Panc1 (cell line): ENCODE data around the gene CHRNA1.

ENCODE experiments used
- POLR2AphosphoS5 ChIP-seq: IDR thresholded peaks from 2 replicates; pipeline ENCODE4 v1.6.1; 2012; ENCODE audit warnings: mild to moderate bottlenecking, low read depth, low read length, moderate library complexity
- TF ChIP-seq, protein P1 (sequence below): fragments of 450-650 bp; IDR thresholded peaks from 2 replicates; pipeline ENCODE4 v1.5.1; 2017; ENCODE audit warnings: mild to moderate bottlenecking

GRCh38 chr2:174705321-174705720 is 59.0 kb downstream of the CHRNA1 start:
- TF ChIP-seq, protein P1, sequence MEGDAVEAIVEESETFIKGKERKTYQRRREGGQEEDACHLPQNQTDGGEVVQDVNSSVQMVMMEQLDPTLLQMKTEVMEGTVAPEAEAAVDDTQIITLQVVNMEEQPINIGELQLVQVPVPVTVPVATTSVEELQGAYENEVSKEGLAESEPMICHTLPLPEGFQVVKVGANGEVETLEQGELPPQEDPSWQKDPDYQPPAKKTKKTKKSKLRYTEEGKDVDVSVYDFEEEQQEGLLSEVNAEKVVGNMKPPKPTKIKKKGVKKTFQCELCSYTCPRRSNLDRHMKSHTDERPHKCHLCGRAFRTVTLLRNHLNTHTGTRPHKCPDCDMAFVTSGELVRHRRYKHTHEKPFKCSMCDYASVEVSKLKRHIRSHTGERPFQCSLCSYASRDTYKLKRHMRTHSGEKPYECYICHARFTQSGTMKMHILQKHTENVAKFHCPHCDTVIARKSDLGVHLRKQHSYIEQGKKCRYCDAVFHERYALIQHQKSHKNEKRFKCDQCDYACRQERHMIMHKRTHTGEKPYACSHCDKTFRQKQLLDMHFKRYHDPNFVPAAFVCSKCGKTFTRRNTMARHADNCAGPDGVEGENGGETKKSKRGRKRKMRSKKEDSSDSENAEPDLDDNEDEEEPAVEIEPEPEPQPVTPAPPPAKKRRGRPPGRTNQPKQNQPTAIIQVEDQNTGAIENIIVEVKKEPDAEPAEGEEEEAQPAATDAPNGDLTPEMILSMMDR: no peak
- no peak for TF ChIP-seq POLR2AphosphoS5
